K562 (cell line): ENCODE measurements around the gene SYN1. TPM values are rescaled to one million over a fixed set of nuclear protein-coding genes. Genes with fewer than 3 reads are reported as not detected.
A peak's percentile ranks its signal among the peaks of the same experiment; 100 is the strongest.

Source experiments
- CHCHD3 ChIP-seq: fragments of 250-450 bp; sonication (Bioruptor Pico); IDR thresholded peaks from 2 replicates; pipeline ENCODE4 v2.1.2; 2022; ENCODE audit warnings: mild to moderate bottlenecking
- GTF2F1 ChIP-seq: IDR thresholded peaks from 2 replicates; pipeline ENCODE4 v1.6.1; 2011; ENCODE audit warnings: low read depth, low read length, improper control_type of control experiment
- HDAC1 ChIP-seq, 2 experiments: fragments of 450-650 bp; IDR thresholded peaks; 2 replicates each; pipeline ENCODE4 v1.6.1; 2016 to 2017; ENCODE audit warnings: inconsistent platforms in 1 of 2, mild to moderate bottlenecking in 1 of 2, moderate library complexity in 1 of 2
- HDAC3 ChIP-seq: fragments of 450-650 bp; IDR thresholded peaks from 2 replicates; pipeline ENCODE4 v1.6.1; 2018; ENCODE audit warnings: borderline replicate concordance, mild to moderate bottlenecking, moderate library complexity; ENCODE audit not compliant: partially characterized antibody
- HMG20A ChIP-seq: fragments of 450-650 bp; formaldehyde crosslinking; conservative IDR thresholded peaks from 2 replicates; pipeline ENCODE4 v1.4.0; 2020; ENCODE audit warnings: mild to moderate bottlenecking, mixed read lengths
- HOXB6 ChIP-seq: fragments of 250-450 bp; sonication (Bioruptor Pico); IDR thresholded peaks from 2 replicates; pipeline ENCODE4 v1.5.1; 2022; ENCODE audit warnings: mild to moderate bottlenecking, borderline replicate concordance
- ILK ChIP-seq: fragments of 450-650 bp; IDR thresholded peaks from 2 replicates; pipeline ENCODE4 v1.6.1; 2016; ENCODE audit warnings: missing genetic modification characterization, low read depth, mild to moderate bottlenecking, missing compliant biosample characterization, moderate library complexity, borderline replicate concordance
- JUNB ChIP-seq: fragments of 450-650 bp; formaldehyde crosslinking; conservative IDR thresholded peaks from 2 replicates; pipeline ENCODE4 v1.4.0; 2020; ENCODE audit warnings: mild to moderate bottlenecking
- KHSRP ChIP-seq: fragments of 450-650 bp; IDR thresholded peaks from 2 replicates; pipeline ENCODE4 v1.6.1; 2017
- MYBL2 ChIP-seq, 2 experiments: fragments of 450-650 bp in 1 of 2; sonication (generic) in 1 of 2; formaldehyde crosslinking in 1 of 2; IDR thresholded peaks; 2 replicates each; pipeline versions ENCODE4 v1.6.1 to v1.8.1; 2017 to 2022; ENCODE audit warnings: borderline replicate concordance in 1 of 2, inconsistent platforms in 1 of 2, low read depth in 1 of 2, mild to moderate bottlenecking in 1 of 2, missing genetic modification reagents in 1 of 2, moderate library complexity in 1 of 2
- NR1H2 ChIP-seq: sonication (generic); formaldehyde crosslinking; IDR thresholded peaks from 2 replicates; pipeline ENCODE4 v1.4.0; 2020; ENCODE audit warnings: mild to moderate bottlenecking, missing genetic modification reagents
- PTRF ChIP-seq: fragments of 450-650 bp; IDR thresholded peaks from 2 replicates; pipeline ENCODE4 v1.6.1; 2016; ENCODE audit warnings: mild to moderate bottlenecking, missing genetic modification characterization, missing compliant biosample characterization
- RBBP5 ChIP-seq: fragments of 200-600 bp; sonication (generic); IDR thresholded peaks from 2 replicates; pipeline ENCODE4 v1.6.1; 2012; ENCODE audit warnings: borderline replicate concordance, mild to moderate bottlenecking, low read length, control low read depth, inconsistent platforms; ENCODE audit not compliant: insufficient read depth, poor library complexity, severe bottlenecking
- RBFOX2 ChIP-seq: fragments of 200-400 bp; formaldehyde crosslinking; IDR thresholded peaks from 2 replicates; pipeline ENCODE4 v1.6.1; 2017; ENCODE audit warnings: low read depth, mild to moderate bottlenecking, low read length, moderate library complexity
- SNIP1 ChIP-seq: fragments of 450-650 bp; IDR thresholded peaks from 2 replicates; pipeline ENCODE4 v1.7.1; 2017; ENCODE audit warnings: low read depth, mild to moderate bottlenecking
- TEAD1 ChIP-seq, 2 experiments: fragments of 450-650 bp in 1 of 2; sonication (generic) in 1 of 2; formaldehyde crosslinking; IDR thresholded peaks; 2 replicates each; pipeline versions ENCODE4 v1.4.0 to v1.8.0; 2020 to 2022; ENCODE audit warnings: mild to moderate bottlenecking in 2 of 2, missing genetic modification reagents in 1 of 2
- ZFP1 ChIP-seq: fragments of 450-650 bp; formaldehyde crosslinking; IDR thresholded peaks from 2 replicates; pipeline ENCODE4 v1.4.0; 2020; ENCODE audit warnings: mild to moderate bottlenecking, mixed read lengths
- ZFPM2 ChIP-seq: fragments of 250-450 bp; sonication (Bioruptor Pico); IDR thresholded peaks from 2 replicates; pipeline ENCODE4 v1.5.1; 2022; ENCODE audit warnings: mild to moderate bottlenecking
- ZNF124 ChIP-seq: sonication (generic); formaldehyde crosslinking; IDR thresholded peaks from 2 replicates; pipeline ENCODE4 v1.8.1; 2022; ENCODE audit warnings: missing genetic modification reagents
- ZNF134 ChIP-seq: fragments of 250-450 bp; sonication (Bioruptor Pico); conservative IDR thresholded peaks from 2 replicates; pipeline ENCODE4 v1.4.0; 2020
- ZNF143 ChIP-seq: sonication (generic); formaldehyde crosslinking; IDR thresholded peaks from 2 replicates; pipeline ENCODE4 v1.9.0; 2022; ENCODE audit warnings: mild to moderate bottlenecking, missing genetic modification reagents
- polyA plus RNA-seq, 8 experiments: library from polyadenylated mRNA; depleted of rRNA in 4 of 8; stranded (reverse) in 5 of 8; unstranded in 3 of 8; fragments of >200 nt; fragmentation: Nextera tagmentation in 2 of 8; fragmentation: Illumina TruSeq in 1 of 8; extraction: Ambion mirVana in 2 of 8; extraction: Trizol in 1 of 8; gene quantifications; 2 replicates each; pipeline versions ENCODE4 v1.2.1 to v1.2.3, GENCODE V29; 2011 to 2014; ENCODE audit warnings: inconsistent platforms in 1 of 8, missing spikeins in 1 of 8
- total RNA-seq, 7 experiments: library from RNA; depleted of rRNA in 6 of 7; stranded (reverse); fragments of >200 nt in 6 of 7; fragmentation: Illumina TruSeq in 2 of 7; extraction: Trizol in 2 of 7; gene quantifications; 2 replicates each; pipeline versions ENCODE4 v1.2.1 to v1.2.3, GENCODE V29; 2011 to 2021; ENCODE audit warnings: low replicate concordance in 1 of 7
- TF ChIP-seq, protein P1 (sequence below): fragments of 250-450 bp; sonication (Bioruptor Pico); IDR thresholded peaks from 2 replicates; pipeline ENCODE4 v1.8.0; 2022; ENCODE audit warnings: moderate library complexity, mild to moderate bottlenecking, inconsistent platforms
- TF ChIP-seq, protein P2 (sequence below), 2 experiments: fragments of 250-450 bp in 1 of 2; fragments of 450-650 bp in 1 of 2; sonication (Bioruptor Pico) in 1 of 2; IDR thresholded peaks; 2 replicates each; pipeline versions ENCODE4 v1.6.1 to v1.8.0; 2016 to 2021; ENCODE audit warnings: mild to moderate bottlenecking in 2 of 2, moderate library complexity in 2 of 2, missing compliant biosample characterization in 1 of 2, missing genetic modification characterization in 1 of 2
- TF ChIP-seq, protein P3 (sequence below): sonication (generic); formaldehyde crosslinking; IDR thresholded peaks from 2 replicates; pipeline ENCODE4 v1.5.0; 2020; ENCODE audit warnings: missing genetic modification reagents
- TF ChIP-seq, protein P4 (sequence below): fragments of 250-450 bp; sonication (Bioruptor Pico); IDR thresholded peaks from 2 replicates; pipeline ENCODE4 v1.5.0; 2022; ENCODE audit warnings: mild to moderate bottlenecking

SYN1 gene
- total and polyA plus RNA-seq, 9 of the 15 experiments (the other 6 are each of a cell fraction or from before 2014, with no cell fraction given) = 0.01 to 0.28 (median 0.18) TPM; not detected in 2

DNA sequence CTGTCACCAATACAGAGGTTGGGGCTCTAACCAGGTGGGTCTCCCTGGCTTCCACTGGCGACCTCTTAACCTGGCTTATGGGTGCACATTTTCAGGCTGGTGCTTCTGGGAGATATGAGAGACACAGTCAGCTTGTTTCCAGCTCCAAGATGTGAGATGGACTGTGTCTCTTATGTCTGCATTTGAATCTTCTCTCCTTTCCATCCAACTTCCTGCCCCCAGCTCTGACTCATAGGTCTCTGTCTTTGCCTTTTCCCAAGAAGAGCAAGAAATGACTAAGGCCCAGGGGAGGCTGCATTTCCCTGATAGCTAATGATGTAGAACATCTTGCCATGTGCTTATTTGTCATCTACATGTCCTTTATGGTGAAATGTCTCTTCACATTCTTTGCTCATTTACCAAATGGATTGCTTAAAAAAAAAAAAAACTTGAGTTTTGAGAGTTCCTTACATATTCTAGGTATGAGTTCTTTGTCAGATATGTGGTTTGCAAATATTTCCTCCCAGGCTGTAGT lies 42.5 kb upstream of the SYN1 start (continued):
- TF ChIP-seq HOXB6 (CRISPR knock-in tag) (no peak), NR1H2 (CRISPR knock-in tag) (no peak), HMG20A (no peak), RBBP5 (no peak), GTF2F1 (no peak), HDAC3 (peak; percentile 71), HDAC1 (IDR thresholded peaks at IDR 0.05) (peak in 1 of 2 experiments; percentile 68; a peak in 1 of 4 replicates), ZNF134 (CRISPR knock-in tag) (no peak), MYBL2 (IDR thresholded peaks at IDR 0.05; ENCODE audit: low read depth) (no peak), MYBL2 (CRISPR knock-in tag; IDR thresholded peaks at IDR 0.05; ENCODE audit: borderline replicate concordance) (no peak), JUNB (no peak), ZFP1 (CRISPR knock-in tag) (no peak), RBFOX2 (no peak), TEAD1 (CRISPR knock-in tag; IDR thresholded peaks at IDR 0.05) (0 out of 4 replicates have a peak, but pooled peaks of 1 of the 2 experiments have one; percentile 21), PTRF (tag) (no peak), SNIP1 (no peak), ZNF143 (no peak), CHCHD3 (CRISPR knock-in tag) (no peak), ZFPM2 (CRISPR knock-in tag) (no peak), KHSRP (no peak), ZNF124 (CRISPR knock-in tag) (no peak), ILK (tag) (no peak)
- TF ChIP-seq, protein P1, sequence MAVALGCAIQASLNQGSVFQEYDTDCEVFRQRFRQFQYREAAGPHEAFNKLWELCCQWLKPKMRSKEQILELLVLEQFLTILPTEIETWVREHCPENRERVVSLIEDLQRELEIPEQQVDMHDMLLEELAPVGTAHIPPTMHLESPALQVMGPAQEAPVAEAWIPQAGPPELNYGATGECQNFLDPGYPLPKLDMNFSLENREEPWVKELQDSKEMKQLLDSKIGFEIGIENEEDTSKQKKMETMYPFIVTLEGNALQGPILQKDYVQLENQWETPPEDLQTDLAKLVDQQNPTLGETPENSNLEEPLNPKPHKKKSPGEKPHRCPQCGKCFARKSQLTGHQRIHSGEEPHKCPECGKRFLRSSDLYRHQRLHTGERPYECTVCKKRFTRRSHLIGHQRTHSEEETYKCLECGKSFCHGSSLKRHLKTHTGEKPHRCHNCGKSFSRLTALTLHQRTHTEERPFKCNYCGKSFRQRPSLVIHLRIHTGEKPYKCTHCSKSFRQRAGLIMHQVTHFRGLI = no peak
- TF ChIP-seq, protein P2, sequence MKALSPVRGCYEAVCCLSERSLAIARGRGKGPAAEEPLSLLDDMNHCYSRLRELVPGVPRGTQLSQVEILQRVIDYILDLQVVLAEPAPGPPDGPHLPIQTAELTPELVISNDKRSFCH (CRISPR knock-in tag; IDR thresholded peaks at IDR 0.05) = no peak
- TF ChIP-seq, protein P2 (tag; IDR thresholded peaks at IDR 0.05) = no peak
- TF ChIP-seq, protein P3, sequence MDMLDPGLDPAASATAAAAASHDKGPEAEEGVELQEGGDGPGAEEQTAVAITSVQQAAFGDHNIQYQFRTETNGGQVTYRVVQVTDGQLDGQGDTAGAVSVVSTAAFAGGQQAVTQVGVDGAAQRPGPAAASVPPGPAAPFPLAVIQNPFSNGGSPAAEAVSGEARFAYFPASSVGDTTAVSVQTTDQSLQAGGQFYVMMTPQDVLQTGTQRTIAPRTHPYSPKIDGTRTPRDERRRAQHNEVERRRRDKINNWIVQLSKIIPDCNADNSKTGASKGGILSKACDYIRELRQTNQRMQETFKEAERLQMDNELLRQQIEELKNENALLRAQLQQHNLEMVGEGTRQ (CRISPR knock-in tag) = no peak
- TF ChIP-seq, protein P4, sequence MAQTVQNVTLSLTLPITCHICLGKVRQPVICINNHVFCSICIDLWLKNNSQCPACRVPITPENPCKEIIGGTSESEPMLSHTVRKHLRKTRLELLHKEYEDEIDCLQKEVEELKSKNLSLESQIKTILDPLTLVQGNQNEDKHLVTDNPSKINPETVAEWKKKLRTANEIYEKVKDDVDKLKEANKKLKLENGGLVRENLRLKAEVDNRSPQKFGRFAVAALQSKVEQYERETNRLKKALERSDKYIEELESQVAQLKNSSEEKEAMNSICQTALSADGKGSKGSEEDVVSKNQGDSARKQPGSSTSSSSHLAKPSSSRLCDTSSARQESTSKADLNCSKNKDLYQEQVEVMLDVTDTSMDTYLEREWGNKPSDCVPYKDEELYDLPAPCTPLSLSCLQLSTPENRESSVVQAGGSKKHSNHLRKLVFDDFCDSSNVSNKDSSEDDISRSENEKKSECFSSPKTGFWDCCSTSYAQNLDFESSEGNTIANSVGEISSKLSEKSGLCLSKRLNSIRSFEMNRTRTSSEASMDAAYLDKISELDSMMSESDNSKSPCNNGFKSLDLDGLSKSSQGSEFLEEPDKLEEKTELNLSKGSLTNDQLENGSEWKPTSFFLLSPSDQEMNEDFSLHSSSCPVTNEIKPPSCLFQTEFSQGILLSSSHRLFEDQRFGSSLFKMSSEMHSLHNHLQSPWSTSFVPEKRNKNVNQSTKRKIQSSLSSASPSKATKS (CRISPR knock-in tag) = no peak
